GM12892 (cell line): Measurements from ENCODE around the gene HDAC4.

Experiments used
- POLR2A ChIP-seq: IDR thresholded peaks from 2 replicates; pipeline ENCODE4 v1.6.1; 2011; ENCODE audit warnings: low read depth, low read length, control low read depth
- POLR2AphosphoS5 ChIP-seq: IDR thresholded peaks from 2 replicates; pipeline ENCODE4 v1.6.1; 2011; ENCODE audit warnings: low read depth, low read length, control low read depth

DNA sequence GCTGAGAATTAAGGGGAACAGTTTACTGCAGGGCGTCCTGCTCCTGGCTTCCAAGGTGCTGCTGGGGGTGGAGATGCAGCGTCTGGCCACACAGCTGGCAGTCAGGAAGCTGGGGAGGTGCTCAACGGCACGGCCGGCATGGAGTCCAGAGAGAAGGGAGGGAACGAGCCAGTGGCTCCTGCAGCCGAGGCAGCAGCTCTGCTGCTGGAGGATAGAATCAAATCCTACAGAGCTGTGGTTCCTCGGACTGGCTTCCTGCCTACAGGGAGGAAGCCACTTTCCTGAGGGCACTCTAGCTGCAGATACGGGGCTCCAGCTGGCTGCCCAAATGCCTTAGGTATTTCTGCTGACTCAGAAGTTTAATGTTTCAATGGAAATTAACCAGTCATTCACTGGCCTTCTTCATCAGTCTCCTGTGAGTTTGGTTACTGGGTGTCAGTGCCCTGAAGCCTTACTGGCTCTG is 286.7 kb downstream of the HDAC4 start:
- TF ChIP-seq POLR2AphosphoS5 (no peak), POLR2A (no peak)
